ENCODE measurements around the gene HSD17B10. TPM values are rescaled to one million over a fixed set of nuclear protein-coding genes. Genes with fewer than 3 reads are reported as not detected.

Gene HSD17B10
- total RNA-seq, 4 donors from 2014 or later, result 12.5 to 47.5 (median 42.2) TPM

DNA sequence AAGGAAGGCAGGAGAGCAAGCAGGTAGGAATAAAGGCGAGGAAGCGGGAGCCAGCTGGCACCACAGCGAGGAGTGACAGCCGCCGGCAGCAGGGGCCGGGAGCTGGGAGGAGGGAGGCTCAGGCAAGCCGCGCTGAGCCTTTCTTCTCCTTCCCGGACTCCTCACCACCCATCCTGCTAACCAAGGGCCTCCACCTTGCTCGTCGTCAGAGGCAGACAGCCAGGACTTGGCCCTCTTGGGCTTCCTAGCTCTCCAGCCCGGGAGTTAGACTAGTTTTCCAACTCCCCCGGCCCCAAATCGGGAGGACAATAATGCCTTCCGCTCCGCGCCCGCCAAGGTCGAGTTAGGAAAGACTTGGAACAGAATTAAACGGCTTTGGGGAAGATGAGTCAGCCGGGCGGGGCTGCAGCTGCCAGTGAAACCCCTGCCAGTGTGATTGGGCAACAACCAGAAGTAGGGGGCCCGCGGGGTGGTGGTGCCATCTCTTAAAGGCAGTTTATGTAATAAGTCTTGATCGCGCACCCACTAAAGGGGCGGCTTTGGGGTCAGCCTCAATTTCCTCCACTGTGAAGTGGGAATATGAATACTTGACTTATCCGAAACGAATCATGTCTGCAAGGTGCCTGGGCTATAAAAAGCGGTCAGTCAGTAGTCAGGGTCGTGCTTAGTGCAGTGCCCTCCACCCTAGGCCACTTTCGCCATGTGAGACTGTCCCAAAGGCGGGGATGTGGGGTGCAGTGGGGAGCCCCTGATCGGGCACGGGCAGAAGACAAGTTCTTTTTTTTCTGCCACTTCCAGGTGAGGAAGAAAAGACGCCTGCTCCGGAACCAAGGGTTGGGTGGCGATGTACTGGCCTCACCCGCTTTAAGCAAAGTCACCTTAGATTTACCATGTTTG, 6.7 kb upstream of the HSD17B10 start:
- in situ Hi-C loops (cut with MboI; ENCODE audit: low pct_ligation_motif_present in 1 of 4, low pct_unique_long_range_greater_than_20kb in 1 of 4, low sequenced_read_pairs in 3 of 4) (loop anchor here in 2 of 4 donors (10.0 to 25.0 kb wide), 2 partner anchors 126 to 129 kb away; no protein-coding TSS in a partner anchor), intact Hi-C loops (cut with DNase I; ENCODE audit: low total_unique reads) (no loop called here)
- Histone ChIP-seq H3K27me3 (no peaks in the 10 kb centered on the region), H3K27ac (peak overlapping the region; percentile 78 to 86 (median 82)), H3K4me3 (peak overlapping the region in 3 of 4 donors; percentile 27 to 40 (median 30)), H3K9me3 (no peaks in the 10 kb centered on the region), H3K36me3 (no peaks in the 10 kb centered on the region), H3K4me1 (peaks cover 0 to 13% (median 2%) of the 10 kb centered on the region in 4 donors)
- 35% methylated on average over 38 of the region's 39 CpGs; no CpG with 5 or more reads in 1 of the 2 donors for WGBS, 2 donors (ENCODE audit: low coverage in 1 of 2)
- TF ChIP-seq EP300 (IDR thresholded peaks at IDR 0.05; ENCODE audit: low read depth) (no peak), POLR2AphosphoS5 (IDR thresholded peaks at IDR 0.05) (peak; percentile 19 to 68 (median 47)), POLR2A (IDR thresholded peaks at IDR 0.05) (no peak)
- peak; percentile 72 for DNase-seq

DNA sequence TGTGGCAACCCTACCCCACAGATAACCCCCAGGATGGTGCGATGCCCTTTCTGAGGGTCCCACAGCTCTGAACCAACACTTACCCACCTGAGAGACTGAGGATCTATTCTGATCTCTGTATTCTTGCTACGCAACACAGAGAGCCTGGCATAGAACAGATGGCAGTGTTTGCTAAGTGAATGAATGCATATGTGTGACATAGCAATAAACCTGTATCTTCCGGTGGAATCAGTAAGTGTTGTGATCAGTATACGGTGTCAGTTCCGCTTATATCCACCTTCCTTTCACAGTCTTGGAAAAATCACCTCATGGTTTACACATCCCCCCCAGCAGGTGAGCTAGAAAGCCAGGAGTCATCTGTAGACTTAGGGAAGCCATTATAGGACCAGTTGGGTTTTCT, 5.9 kb upstream of the HSD17B10 start:
- Histone ChIP-seq H3K36me3 (no peaks in the 10 kb centered on the region), H3K4me1 (peaks cover 0 to 13% (median 2%) of the 10 kb centered on the region in 4 donors), H3K4me3 (peak overlapping the region in 3 of 4 donors; percentile 27 to 40 (median 30)), H3K27ac (peak overlapping the region; percentile 78 to 86 (median 82)), H3K27me3 (no peaks in the 10 kb centered on the region), H3K9me3 (no peaks in the 10 kb centered on the region)
- no peak for DNase-seq
- in situ Hi-C loops (cut with MboI; ENCODE audit: low pct_ligation_motif_present in 1 of 4, low pct_unique_long_range_greater_than_20kb in 1 of 4, low sequenced_read_pairs in 3 of 4) (loop anchor here in 2 of 4 donors (10.0 to 25.0 kb wide), 2 partner anchors 125 to 128 kb away; no protein-coding TSS in a partner anchor), intact Hi-C loops (cut with DNase I; ENCODE audit: low total_unique reads) (no loop called here)
- TF ChIP-seq, protein P1, sequence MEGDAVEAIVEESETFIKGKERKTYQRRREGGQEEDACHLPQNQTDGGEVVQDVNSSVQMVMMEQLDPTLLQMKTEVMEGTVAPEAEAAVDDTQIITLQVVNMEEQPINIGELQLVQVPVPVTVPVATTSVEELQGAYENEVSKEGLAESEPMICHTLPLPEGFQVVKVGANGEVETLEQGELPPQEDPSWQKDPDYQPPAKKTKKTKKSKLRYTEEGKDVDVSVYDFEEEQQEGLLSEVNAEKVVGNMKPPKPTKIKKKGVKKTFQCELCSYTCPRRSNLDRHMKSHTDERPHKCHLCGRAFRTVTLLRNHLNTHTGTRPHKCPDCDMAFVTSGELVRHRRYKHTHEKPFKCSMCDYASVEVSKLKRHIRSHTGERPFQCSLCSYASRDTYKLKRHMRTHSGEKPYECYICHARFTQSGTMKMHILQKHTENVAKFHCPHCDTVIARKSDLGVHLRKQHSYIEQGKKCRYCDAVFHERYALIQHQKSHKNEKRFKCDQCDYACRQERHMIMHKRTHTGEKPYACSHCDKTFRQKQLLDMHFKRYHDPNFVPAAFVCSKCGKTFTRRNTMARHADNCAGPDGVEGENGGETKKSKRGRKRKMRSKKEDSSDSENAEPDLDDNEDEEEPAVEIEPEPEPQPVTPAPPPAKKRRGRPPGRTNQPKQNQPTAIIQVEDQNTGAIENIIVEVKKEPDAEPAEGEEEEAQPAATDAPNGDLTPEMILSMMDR (IDR thresholded peaks at IDR 0.05), result no peak
- peak in 2 of 3 donors; percentile 34 to 35 for TF ChIP-seq POLR2AphosphoS5 (IDR thresholded peaks at IDR 0.05)
- no peak for TF ChIP-seq POLR2A (IDR thresholded peaks at IDR 0.05)
- no peak for TF ChIP-seq EP300 (IDR thresholded peaks at IDR 0.05; ENCODE audit: low read depth)
- WGBS, 2 donors (ENCODE audit: low coverage in 1 of 2), result 40 to 73% methylated on average over 1 to 5 of the region's 5 CpGs

DNA sequence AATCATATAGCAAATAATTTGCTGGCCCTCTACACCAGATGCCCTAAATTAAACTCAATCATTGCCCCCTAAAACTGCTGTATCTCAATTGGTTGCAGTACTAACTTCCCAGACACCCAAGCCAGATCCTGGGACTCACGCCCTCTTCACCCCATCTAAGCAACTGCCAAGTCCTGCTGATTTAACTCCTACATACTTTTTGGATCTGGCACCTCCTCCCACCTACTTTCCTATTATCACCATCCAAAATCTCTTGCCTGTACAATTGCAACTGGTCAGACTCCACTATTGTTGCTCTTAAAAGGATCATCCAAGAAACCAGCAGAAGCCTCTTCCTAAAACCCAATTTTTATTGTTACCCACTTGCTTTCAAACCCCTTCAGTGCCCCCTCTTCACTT, 4.7 kb upstream of the HSD17B10 start:
- no peaks in the 10 kb centered on the region for H3K27me3 ChIP-seq
- in situ Hi-C loops (cut with MboI; ENCODE audit: low pct_ligation_motif_present in 1 of 4, low pct_unique_long_range_greater_than_20kb in 1 of 4, low sequenced_read_pairs in 3 of 4) (loop anchor here in 1 of 4 donors (25.0 kb wide), 1 partner anchor 127 kb away; no protein-coding TSS in a partner anchor), intact Hi-C loops (cut with DNase I; ENCODE audit: low total_unique reads) (loop anchor here (10.0 kb wide), 1 partner anchor 124 kb away; no protein-coding TSS in a partner anchor)
- H3K36me3 ChIP-seq, result no peaks in the 10 kb centered on the region
- WGBS, 2 donors (ENCODE audit: low coverage in 1 of 2), result 72 to 83% methylated on average over 1 of the region's 1 CpG
- DNase-seq, result no peak
- no peak overlapping the region for H3K27ac ChIP-seq
- H3K9me3 ChIP-seq, result no peaks in the 10 kb centered on the region
- no peak for TF ChIP-seq EP300 (IDR thresholded peaks at IDR 0.05; ENCODE audit: low read depth)
- no peak for TF ChIP-seq POLR2AphosphoS5 (IDR thresholded peaks at IDR 0.05)
- TF ChIP-seq, protein P1 (IDR thresholded peaks at IDR 0.05), result no peak
- TF ChIP-seq POLR2A (IDR thresholded peaks at IDR 0.05), result no peak
- H3K4me1 ChIP-seq, result peaks cover 0 to 17% (median 3%) of the 10 kb centered on the region in 4 donors
- H3K4me3 ChIP-seq, result no peak overlapping the region

DNA sequence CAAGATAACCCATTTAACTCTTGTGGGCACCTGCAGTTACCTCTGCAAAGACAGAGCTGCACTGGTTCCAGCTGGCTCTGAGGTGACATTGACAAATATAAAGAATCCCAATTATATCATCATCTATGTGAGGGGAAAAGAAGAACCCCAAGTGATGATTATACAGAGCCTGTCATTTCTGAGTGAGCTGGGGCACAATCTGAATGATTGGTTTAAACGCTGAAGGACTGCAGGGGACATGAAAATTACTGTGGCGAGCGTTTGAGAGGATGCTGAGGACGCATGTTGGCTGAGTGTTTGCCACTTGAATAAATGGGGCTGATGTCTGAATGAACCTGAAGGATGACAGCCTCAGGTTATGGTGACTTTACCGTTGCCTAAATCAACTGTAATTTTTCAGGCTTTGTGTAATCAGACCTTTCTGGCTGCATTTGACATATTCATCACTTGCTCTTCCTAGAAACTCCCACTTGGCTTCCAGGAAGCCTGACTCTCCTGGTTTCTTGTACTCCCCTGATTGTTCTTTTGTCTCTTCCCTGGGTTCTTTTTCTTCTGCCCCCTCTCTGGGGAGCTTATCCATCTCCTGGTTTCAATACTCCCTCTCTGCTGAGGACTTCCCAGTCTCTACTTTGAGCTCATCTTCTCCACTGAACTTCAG, 4.1 kb upstream of the HSD17B10 start:
- H3K27me3 ChIP-seq, result no peaks in the 10 kb centered on the region
- no peak overlapping the region for H3K4me3 ChIP-seq
- H3K9me3 ChIP-seq, result no peaks in the 10 kb centered on the region
- in situ Hi-C loops (cut with MboI; ENCODE audit: low pct_ligation_motif_present in 1 of 4, low pct_unique_long_range_greater_than_20kb in 1 of 4, low sequenced_read_pairs in 3 of 4) (loop anchor here in 1 of 4 donors (25.0 kb wide), 1 partner anchor 126 kb away; no protein-coding TSS in a partner anchor), intact Hi-C loops (cut with DNase I; ENCODE audit: low total_unique reads) (loop anchor here (10.0 kb wide), 1 partner anchor 124 kb away; no protein-coding TSS in a partner anchor)
- 68% methylated on average over 5 of the region's 5 CpGs; no CpG with 5 or more reads in 1 of the 2 donors for WGBS, 2 donors (ENCODE audit: low coverage in 1 of 2)
- no peaks in the 10 kb centered on the region for H3K36me3 ChIP-seq
- H3K27ac ChIP-seq, result no peak overlapping the region
- H3K4me1 ChIP-seq, result peaks cover 0 to 22% (median 8%) of the 10 kb centered on the region in 4 donors
- DNase-seq, result no peak
- TF ChIP-seq EP300 (IDR thresholded peaks at IDR 0.05; ENCODE audit: low read depth), result no peak
- TF ChIP-seq, protein P1 (IDR thresholded peaks at IDR 0.05), result no peak
- no peak for TF ChIP-seq POLR2A (IDR thresholded peaks at IDR 0.05)
- TF ChIP-seq POLR2AphosphoS5 (IDR thresholded peaks at IDR 0.05), result no peak
